Left hindlimb (tissue), 1 donor: ENCODE data around the gene PLEKHN1.
A peak's percentile ranks its signal among the peaks of the same experiment; 100 is the strongest.

ENCODE experiments used
- DNase-seq: peaks from one replicate; pipeline ENCODE4 v3.0.0-alpha.2; 2018

Gene PLEKHN1

GRCh38 chr1:930633-931138 is 35.6 kb upstream of the PLEKHN1 start:
- DNase-seq = no peak

DNA sequence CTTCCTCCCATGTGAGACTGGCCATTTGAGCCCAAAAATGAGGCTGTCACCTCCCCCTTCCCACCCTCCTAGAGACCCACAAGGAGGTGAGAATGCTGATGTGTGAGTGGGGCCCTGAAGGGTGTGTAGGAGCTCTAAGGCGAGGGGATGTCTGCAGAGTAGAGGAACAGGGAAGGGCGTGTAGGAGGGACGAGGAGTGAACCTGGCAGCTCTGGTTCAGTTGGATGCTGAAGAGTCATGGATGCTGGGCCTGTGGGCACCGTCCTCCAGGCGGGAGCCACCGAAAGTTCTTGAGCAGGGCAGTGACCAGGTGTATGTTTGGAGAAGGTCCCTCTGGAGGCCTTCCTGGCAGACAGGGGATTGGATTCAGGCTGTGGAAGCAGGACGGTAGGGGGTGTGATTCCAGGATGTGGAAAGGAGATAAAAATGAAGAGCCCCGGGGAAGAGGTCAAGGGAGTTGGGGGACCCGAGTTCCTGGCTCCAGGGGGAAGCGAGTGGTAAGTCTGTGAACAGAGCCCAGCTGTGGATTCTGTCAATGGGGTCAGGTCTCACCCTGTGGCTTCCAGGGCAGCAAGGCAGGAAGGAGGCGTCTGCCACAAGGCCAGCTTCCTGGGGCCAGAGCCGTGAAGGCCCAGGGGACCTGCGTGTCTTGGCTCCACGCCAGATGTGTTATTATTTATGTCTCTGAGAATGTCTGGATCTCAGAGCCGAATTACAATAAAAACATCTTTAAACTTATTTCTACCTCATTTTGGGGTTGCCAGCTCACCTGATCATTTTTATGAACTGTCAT is 34.7 kb upstream of the PLEKHN1 start:
- DNase-seq = no peak

DNA sequence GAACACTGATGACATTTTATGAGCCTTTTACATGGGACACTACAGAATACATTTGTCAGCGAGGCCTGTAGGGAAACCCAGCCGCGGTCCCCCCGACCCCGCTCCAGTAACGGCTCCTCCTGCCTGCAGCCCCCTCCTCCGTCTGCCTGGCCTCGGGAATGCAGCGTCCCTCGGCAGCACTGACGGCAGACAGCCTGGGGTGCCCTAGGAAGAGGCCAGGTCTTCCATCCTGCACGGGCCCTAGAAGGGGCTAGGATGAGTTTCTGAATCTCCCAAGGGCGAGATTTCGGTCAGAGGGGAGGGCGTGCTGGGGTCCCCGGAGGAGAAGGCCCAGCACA is 34.1 kb upstream of the PLEKHN1 start:
- no peak for DNase-seq

GRCh38 chr1:932776-933602 is 33.3 kb upstream of the PLEKHN1 start:
- no peak for DNase-seq

GRCh38 chr1:933603-933940 is 32.7 kb upstream of the PLEKHN1 start:
- DNase-seq = no peak

- DNase-seq = no peak
Measured at GRCh38 chr1:934991-935750, 31.1 kb upstream of the PLEKHN1 start.

- no peak for DNase-seq
Measured at GRCh38 chr1:935751-936231, 30.5 kb upstream of the PLEKHN1 start.

GRCh38 chr1:936348-937264 is 29.7 kb upstream of the PLEKHN1 start:
- no peak for DNase-seq

DNA sequence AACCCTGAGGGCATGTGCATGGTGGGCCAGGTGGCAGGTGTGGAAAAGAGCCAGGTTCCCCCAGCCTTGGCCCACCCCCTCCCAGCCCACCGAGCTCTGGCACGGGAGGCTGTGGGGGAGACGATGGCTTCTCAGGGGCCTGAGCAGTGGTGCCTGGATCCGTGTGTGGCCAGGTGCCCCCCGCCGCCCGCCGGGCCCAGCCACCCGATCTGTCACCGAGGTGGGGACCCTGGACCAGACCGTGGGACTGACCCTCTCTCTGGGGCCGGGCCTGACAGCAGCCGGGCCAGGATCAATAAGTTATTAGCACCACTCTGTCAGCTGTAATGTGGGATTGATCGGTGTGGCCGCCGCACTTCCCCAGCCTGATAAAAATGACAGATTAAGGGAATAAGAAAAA is 28.8 kb upstream of the PLEKHN1 start:
- DNase-seq = no peak

- DNase-seq = peak; percentile 53
Measured at GRCh38 chr1:938088-938683, 28.1 kb upstream of the PLEKHN1 start.

DNA sequence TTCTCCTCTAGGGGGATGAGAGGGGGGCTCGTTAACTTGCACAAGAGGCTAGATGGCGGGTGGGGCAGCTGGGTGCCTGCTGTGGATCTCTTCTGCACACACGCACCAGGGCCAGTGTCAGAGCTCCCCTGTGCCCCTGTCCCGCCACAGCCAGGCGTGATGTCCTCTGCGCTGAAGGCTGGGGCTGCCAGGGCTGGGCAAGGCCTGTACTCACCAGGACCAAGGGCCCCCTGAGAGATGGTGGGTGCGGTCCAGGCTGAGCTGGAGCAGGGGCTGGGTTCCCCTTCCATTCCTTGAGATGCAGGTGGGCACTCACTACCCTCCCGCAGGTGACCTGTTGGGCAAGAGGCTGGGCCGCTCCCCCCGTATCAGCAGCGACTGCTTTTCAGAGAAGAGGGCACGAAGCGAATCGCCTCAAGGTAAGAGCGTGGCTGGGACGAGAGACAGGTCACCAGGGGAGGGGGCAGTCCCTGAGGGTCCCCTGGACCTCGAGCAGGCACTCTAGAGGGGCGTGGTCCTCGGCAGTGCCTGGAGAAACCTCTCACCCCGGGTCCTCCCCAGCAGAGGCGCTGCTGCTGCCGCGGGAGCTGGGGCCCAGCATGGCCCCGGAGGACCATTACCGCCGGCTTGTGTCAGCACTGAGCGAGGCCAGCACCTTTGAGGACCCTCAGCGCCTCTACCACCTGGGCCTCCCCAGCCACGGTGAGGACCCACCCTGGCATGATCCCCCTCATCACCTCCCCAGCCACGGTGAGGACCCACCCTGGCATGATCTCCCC is 27.4 kb upstream of the PLEKHN1 start:
- DNase-seq = no peak

GRCh38 chr1:939511-940106 is 26.7 kb upstream of the PLEKHN1 start:
- no peak for DNase-seq

GRCh38 chr1:940107-941014 is 25.9 kb upstream of the PLEKHN1 start:
- peak; percentile 89 for DNase-seq

GRCh38 chr1:941015-941587 is 25.2 kb upstream of the PLEKHN1 start:
- peak; percentile 71 for DNase-seq

DNA sequence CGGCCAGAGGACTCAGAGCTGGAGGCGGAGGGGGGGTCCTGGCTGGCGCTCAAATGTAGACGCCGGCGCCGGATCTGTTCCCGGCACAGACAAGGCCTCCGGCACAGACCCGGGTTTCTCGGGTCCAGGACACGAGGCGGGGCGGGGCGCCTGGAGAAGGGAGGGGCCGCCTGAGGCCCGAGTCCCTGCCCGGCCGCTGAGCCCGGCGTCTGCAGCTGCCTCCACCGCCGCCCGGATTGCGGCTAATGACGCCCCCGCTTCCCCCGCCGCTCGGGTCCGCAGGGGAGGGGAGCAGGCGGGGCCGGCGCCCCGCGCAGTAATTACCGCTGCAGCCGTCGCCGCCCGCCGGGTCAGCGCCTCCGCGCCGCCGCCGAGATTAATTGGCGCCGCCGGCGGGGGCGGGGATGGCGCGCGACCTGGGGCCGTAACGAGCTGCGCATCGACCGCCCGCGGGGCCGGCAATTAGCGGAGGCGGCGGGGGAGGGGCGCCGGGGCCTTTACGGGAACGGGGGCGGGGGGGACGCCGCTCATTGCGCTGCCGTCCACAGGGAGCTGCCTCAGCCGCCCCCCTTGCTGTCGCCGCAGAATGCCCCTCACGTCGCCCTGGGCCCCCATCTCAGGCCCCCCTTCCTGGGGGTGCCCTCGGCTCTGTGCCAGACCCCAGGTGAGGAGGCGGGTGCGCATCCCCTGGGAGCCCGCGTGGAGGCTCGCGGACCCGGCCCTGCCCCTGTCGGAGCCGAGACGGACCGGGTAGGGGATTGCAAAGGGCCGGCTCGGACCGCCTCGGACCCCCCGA is 24.5 kb upstream of the PLEKHN1 start:
- peak; percentile 93 for DNase-seq

GRCh38 chr1:942411-942821 is 23.9 kb upstream of the PLEKHN1 start:
- no peak for DNase-seq

DNA sequence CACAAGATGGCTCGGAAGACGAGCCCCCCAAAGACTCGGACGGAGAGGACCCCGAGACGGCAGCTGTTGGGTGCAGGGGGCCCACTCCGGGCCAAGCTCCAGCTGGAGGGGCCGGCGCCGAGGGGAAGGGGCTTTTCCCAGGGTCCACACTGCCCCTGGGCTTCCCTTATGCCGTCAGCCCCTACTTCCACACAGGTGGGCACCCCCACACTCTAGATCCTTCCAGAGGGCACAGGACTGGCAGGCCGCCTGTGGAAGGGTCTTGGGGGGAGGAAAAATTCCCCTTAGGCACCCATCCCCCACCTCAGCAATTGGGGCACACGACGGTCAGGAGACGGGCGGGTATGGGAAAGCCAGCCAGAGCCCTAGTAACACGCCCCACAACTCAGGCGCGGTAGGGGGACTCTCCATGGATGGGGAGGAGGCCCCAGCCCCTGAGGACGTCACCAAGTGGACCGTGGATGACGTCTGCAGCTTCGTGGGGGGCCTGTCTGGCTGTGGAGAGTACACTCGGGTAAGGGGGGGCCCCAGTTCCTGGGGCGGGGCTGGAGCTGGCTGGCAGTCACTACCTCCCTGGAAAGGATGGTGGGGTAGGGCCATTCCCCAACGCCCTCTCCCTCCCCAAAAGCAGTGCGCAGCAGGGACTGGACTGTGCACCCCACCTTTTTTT is 23.3 kb upstream of the PLEKHN1 start:
- DNase-seq = peak; percentile 59
